SK-N-SH treated with all-trans-retinoic acid at 6 μM for 48 hours (cell line): ENCODE data around the gene OR6C76.
"Not testable (repeated sequence)": the region's sequence is repeated elsewhere in the genome, so short reads cannot be mapped to it uniquely, and the experiment has no call there.

ENCODE experiments used
- ARNTL ChIP-seq: fragments of 450-650 bp; formaldehyde crosslinking; IDR thresholded peaks from 2 replicates; pipeline ENCODE4 v1.5.0; 2020; ENCODE audit warnings: low read depth, mild to moderate bottlenecking, moderate library complexity, borderline replicate concordance
- BACH2 ChIP-seq: fragments of 250-450 bp; sonication (Bioruptor Pico); IDR thresholded peaks from 2 replicates; pipeline ENCODE4 v1.9.0; 2021; ENCODE audit warnings: mild to moderate bottlenecking, borderline replicate concordance
- ISL1 ChIP-seq: fragments of 250-450 bp; sonication (Bioruptor Pico); IDR thresholded peaks from 2 replicates; pipeline ENCODE4 v2.1.2; 2022; ENCODE audit warnings: mild to moderate bottlenecking, moderate library complexity
- OSR1 ChIP-seq: fragments of 250-450 bp; sonication (Bioruptor Pico); IDR thresholded peaks from 2 replicates; pipeline ENCODE4 v1.8.0; 2022; ENCODE audit warnings: moderate library complexity, mild to moderate bottlenecking, inconsistent platforms
- PPARA ChIP-seq: fragments of 250-450 bp; sonication (Bioruptor Pico); IDR thresholded peaks from 2 replicates; pipeline ENCODE4 v1.5.0; 2020; ENCODE audit warnings: mild to moderate bottlenecking, borderline replicate concordance
- TOX ChIP-seq: fragments of 250-450 bp; sonication (Bioruptor Pico); IDR thresholded peaks from 2 replicates; pipeline ENCODE4 v1.8.0; 2021; ENCODE audit warnings: mild to moderate bottlenecking, moderate library complexity, borderline replicate concordance
- ZC3H10 ChIP-seq: fragments of 250-450 bp; sonication (Bioruptor Pico); IDR thresholded peaks from 2 replicates; pipeline ENCODE4 v1.5.1; 2021; ENCODE audit warnings: mild to moderate bottlenecking, moderate library complexity
- ZFP3 ChIP-seq: fragments of 250-450 bp; sonication (Bioruptor Pico); IDR thresholded peaks from 2 replicates; pipeline ENCODE4 v1.5.0; 2020; ENCODE audit warnings: mild to moderate bottlenecking, moderate library complexity
- ZFP30 ChIP-seq: fragments of 450-650 bp; formaldehyde crosslinking; IDR thresholded peaks from 2 replicates; pipeline ENCODE4 v1.5.0; 2022; ENCODE audit warnings: mild to moderate bottlenecking, moderate library complexity
- ZNF565 ChIP-seq: fragments of 450-650 bp; formaldehyde crosslinking; conservative IDR thresholded peaks from 2 replicates; pipeline ENCODE4 v1.5.0; 2020; ENCODE audit warnings: low read depth, mild to moderate bottlenecking, moderate library complexity
- ZNF8 ChIP-seq: fragments of 450-650 bp; formaldehyde crosslinking; IDR thresholded peaks from 2 replicates; pipeline ENCODE4 v1.5.0; 2020; ENCODE audit warnings: mild to moderate bottlenecking, moderate library complexity
- TF ChIP-seq, protein P1 (sequence below): fragments of 250-450 bp; sonication (Bioruptor Pico); IDR thresholded peaks from 2 replicates; pipeline ENCODE4 v1.5.1; 2020; ENCODE audit warnings: low read depth, mild to moderate bottlenecking, moderate library complexity
- TF ChIP-seq, protein P2 (sequence below): fragments of 250-450 bp; sonication (Bioruptor Pico); IDR thresholded peaks from 2 replicates; pipeline ENCODE4 v1.8.0; 2020; ENCODE audit warnings: mild to moderate bottlenecking, moderate library complexity, borderline replicate concordance
- TF ChIP-seq, protein P3 (sequence below): fragments of 250-450 bp; sonication (Bioruptor Pico); IDR thresholded peaks from 2 replicates; pipeline ENCODE4 v1.5.0; 2020; ENCODE audit warnings: mild to moderate bottlenecking, moderate library complexity

DNA sequence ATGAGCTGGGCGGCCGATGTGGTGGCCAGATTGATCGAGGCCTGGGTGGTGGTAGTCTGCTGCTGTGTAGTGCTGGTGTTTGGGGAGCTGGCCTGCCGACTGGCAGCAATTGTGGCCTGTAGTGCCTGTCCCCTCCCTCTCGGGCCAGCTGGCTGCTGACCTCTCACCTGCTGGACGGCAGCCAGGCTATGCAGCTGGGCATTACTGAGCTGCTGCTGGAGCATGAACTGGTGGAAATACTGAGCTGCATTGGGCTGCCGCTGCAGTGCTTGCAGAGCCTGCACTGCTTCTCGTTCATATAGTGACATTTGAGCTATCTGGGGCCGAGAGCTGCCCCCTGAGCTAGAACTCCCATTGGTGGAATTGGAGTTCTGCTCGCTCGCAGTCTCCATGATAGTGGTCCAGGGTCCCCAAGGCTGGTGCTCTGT is 11.6 kb upstream of the OR6C76 start:
- TF ChIP-seq, protein P1, sequence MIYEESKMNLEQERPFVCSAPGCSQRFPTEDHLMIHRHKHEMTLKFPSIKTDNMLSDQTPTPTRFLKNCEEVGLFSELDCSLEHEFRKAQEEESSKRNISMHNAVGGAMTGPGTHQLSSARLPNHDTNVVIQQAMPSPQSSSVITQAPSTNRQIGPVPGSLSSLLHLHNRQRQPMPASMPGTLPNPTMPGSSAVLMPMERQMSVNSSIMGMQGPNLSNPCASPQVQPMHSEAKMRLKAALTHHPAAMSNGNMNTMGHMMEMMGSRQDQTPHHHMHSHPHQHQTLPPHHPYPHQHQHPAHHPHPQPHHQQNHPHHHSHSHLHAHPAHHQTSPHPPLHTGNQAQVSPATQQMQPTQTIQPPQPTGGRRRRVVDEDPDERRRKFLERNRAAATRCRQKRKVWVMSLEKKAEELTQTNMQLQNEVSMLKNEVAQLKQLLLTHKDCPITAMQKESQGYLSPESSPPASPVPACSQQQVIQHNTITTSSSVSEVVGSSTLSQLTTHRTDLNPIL (CRISPR knock-in tag) = not testable (repeated sequence)
- not testable (repeated sequence) for TF ChIP-seq BACH2, ZNF8, OSR1, ZFP3, ZC3H10, ARNTL, ISL1, PPARA, ZFP30, ZNF565, TOX (CRISPR knock-in tag)
- TF ChIP-seq, protein P2, sequence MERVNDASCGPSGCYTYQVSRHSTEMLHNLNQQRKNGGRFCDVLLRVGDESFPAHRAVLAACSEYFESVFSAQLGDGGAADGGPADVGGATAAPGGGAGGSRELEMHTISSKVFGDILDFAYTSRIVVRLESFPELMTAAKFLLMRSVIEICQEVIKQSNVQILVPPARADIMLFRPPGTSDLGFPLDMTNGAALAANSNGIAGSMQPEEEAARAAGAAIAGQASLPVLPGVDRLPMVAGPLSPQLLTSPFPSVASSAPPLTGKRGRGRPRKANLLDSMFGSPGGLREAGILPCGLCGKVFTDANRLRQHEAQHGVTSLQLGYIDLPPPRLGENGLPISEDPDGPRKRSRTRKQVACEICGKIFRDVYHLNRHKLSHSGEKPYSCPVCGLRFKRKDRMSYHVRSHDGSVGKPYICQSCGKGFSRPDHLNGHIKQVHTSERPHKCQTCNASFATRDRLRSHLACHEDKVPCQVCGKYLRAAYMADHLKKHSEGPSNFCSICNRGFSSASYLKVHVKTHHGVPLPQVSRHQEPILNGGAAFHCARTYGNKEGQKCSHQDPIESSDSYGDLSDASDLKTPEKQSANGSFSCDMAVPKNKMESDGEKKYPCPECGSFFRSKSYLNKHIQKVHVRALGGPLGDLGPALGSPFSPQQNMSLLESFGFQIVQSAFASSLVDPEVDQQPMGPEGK = not testable (repeated sequence)
- TF ChIP-seq, protein P3, sequence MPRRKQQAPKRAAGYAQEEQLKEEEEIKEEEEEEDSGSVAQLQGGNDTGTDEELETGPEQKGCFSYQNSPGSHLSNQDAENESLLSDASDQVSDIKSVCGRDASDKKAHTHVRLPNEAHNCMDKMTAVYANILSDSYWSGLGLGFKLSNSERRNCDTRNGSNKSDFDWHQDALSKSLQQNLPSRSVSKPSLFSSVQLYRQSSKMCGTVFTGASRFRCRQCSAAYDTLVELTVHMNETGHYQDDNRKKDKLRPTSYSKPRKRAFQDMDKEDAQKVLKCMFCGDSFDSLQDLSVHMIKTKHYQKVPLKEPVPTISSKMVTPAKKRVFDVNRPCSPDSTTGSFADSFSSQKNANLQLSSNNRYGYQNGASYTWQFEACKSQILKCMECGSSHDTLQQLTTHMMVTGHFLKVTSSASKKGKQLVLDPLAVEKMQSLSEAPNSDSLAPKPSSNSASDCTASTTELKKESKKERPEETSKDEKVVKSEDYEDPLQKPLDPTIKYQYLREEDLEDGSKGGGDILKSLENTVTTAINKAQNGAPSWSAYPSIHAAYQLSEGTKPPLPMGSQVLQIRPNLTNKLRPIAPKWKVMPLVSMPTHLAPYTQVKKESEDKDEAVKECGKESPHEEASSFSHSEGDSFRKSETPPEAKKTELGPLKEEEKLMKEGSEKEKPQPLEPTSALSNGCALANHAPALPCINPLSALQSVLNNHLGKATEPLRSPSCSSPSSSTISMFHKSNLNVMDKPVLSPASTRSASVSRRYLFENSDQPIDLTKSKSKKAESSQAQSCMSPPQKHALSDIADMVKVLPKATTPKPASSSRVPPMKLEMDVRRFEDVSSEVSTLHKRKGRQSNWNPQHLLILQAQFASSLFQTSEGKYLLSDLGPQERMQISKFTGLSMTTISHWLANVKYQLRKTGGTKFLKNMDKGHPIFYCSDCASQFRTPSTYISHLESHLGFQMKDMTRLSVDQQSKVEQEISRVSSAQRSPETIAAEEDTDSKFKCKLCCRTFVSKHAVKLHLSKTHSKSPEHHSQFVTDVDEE = not testable (repeated sequence)
